Activated CD4-positive, alpha-beta T cell treated with anti-CD3 and anti-CD28 coated beads, Interleukin-2, amount 10 ng/mL, durations not matched to agents 7 days and 5 days (primary cell): ENCODE measurements around the gene C17orf78. TPM values are rescaled to one million over a fixed set of nuclear protein-coding genes. Genes with fewer than 3 reads are reported as not detected.
"Not testable (repeated sequence)": the region's sequence is repeated elsewhere in the genome, so short reads cannot be mapped to it uniquely, and the experiment has no call there.

Experiments used
- CTCF ChIA-PET: fragments of 350-600 bp; sonication (Branson Sonifier 250); formaldehyde crosslinking; loops from one replicate; lab custom pipeline; 2021; ENCODE audit warnings: antibody characterized with exemption; lab: Charles Lee
- POLR2A ChIA-PET: fragments of 350-600 bp; sonication (Branson Sonifier 250); formaldehyde crosslinking; loops from one replicate; lab custom pipeline; 2021; ENCODE audit warnings: antibody characterized with exemption; lab: Charles Lee
- DNase-seq: peaks from one replicate; pipeline ENCODE4 v3.0.0-alpha.2; 2020
- H3K27ac Mint-ChIP-seq: one replicate; pipeline ENCODE4 v1.8.0; 2021; ENCODE audit warnings: mild to moderate bottlenecking, moderate library complexity, mixed read lengths
- H3K27me3 Mint-ChIP-seq: one replicate; pipeline ENCODE4 v1.8.0; 2021; ENCODE audit warnings: mixed read lengths
- H3K36me3 Mint-ChIP-seq: one replicate; pipeline ENCODE4 v1.8.0; 2021; ENCODE audit warnings: low read depth, mixed read lengths
- H3K4me1 Mint-ChIP-seq: one replicate; pipeline ENCODE4 v1.8.0; 2021; ENCODE audit warnings: mixed read lengths
- H3K4me3 Mint-ChIP-seq: one replicate; pipeline ENCODE4 v1.8.0; 2021; ENCODE audit warnings: mild to moderate bottlenecking, moderate library complexity, mixed read lengths
- H3K9me3 Mint-ChIP-seq: one replicate; pipeline ENCODE4 v1.8.0; 2021; ENCODE audit warnings: mixed read lengths
- total RNA-seq, 2 experiments: library from RNA; stranded (reverse); gene quantifications; one replicate each; pipeline ENCODE4 v1.2.3, GENCODE V29; 2021

Gene C17orf78
- total RNA-seq, 2 experiments from 2014 or later = not detected

GRCh38 chr17:37417852-37418251, 42.1 kb downstream of the C17orf78 start:
- POLR2A ChIA-PET = no interaction called here
- no peaks in the 10 kb centered on the region for H3K27me3 Mint-ChIP-seq
- H3K9me3 Mint-ChIP-seq = no peaks in the 10 kb centered on the region
- CTCF ChIA-PET = interaction anchor here (0.6 to 0.9 kb wide), 4 partner anchors 12 to 835 kb away, joined by 3 to 4 read pairs (median 3); no protein-coding TSS in a partner anchor
- no peak overlapping the region for H3K27ac Mint-ChIP-seq
- DNase-seq = no peak
- H3K36me3 Mint-ChIP-seq = peaks cover 36% of the 10 kb centered on the region
- peaks cover 5% of the 10 kb centered on the region for H3K4me1 Mint-ChIP-seq
- H3K4me3 Mint-ChIP-seq = no peak overlapping the region

DNA sequence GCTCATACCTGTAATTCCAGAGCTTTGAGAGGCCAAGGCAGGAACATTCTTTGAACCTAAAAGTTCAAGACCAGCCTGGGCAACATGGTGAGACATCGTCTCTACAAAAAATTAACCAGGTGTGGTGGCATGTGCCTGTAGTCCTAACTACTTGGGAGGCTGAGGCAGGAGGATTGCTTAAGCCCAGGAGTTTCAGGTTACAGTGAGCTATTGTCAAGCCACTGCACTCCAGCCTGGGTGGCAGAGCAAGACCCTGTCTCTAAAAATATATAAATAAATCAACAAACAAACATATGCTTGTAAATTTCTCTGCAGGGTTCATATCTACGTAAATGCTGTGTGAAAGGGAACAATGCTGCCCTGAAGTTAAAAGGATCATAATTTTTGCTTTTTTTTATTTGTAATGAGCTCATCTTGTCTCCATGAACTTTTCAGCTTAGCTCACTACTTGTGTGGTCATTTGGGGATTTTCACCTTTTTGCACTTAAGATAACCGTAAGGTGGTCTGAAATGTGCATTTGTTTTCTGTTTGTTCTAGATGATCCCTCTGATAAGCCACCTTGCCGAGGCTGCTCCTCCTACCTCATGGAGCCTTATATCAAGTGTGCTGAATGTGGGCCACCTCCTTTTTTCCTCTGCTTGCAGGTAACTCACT, 47.3 kb downstream of the C17orf78 start:
- ChIA-PET CTCF (interaction anchor here (1.5 kb wide), 1 partner anchor 20 kb away, joined by 3 read pairs; no protein-coding TSS in a partner anchor), POLR2A (interaction anchor here (0.6 kb wide), 1 partner anchor 86 kb away, joined by 4 read pairs; no protein-coding TSS in a partner anchor)
- Mint-ChIP-seq H3K9me3 (no peaks in the 10 kb centered on the region), H3K4me3 (no peak overlapping the region), H3K4me1 (peaks cover 11% of the 10 kb centered on the region), H3K36me3 (peaks cover 31% of the 10 kb centered on the region), H3K27ac (no peak overlapping the region), H3K27me3 (no peaks in the 10 kb centered on the region)
- no peak for DNase-seq

DNA sequence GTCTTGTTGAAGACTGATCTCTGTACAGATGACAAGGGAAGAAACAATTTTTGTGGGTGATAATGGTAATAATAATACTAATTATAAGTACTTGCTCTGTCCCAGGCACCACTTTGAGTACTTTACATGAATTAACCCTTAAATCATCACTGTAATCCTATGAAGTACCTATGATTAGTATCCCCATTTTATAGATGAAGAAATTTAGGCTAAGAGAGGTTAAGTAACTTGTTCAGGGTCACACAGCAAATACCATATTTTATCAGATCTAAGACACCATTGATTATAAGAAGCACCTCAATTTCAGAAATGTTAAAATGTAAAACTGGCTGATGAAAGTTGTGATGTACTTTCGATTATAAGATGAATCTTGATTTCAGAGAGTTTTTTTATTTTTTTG, 49.5 kb downstream of the C17orf78 start:
- Mint-ChIP-seq H3K9me3 (no peaks in the 10 kb centered on the region), H3K36me3 (peaks cover 41% of the 10 kb centered on the region), H3K27me3 (no peaks in the 10 kb centered on the region), H3K27ac (no peak overlapping the region), H3K4me3 (no peak overlapping the region), H3K4me1 (peaks cover 28% of the 10 kb centered on the region)
- no peak for DNase-seq
- ChIA-PET CTCF (interaction anchor here (1.2 kb wide), 1 partner anchor 15 kb away, joined by 3 read pairs; no protein-coding TSS in a partner anchor), POLR2A (no interaction called here)

DNA sequence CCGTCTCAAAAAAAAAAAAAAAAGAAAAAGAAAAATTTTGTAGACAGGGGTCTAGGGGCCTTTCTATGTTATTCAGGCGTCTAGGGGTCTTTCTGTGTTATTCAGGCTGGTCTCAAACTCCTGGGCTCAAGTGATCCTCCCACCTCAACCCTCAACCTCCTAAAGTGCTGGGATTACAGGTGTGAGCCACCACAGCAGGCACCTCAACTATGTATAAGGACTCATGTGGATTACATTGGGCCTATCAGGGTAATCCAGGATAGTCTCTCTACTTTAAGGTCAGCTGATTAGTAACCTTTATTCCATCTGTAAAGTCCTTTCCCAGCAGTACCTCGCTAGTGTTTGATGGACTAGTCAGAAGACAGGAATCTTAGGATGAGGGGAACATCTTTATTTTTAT, 53.3 kb downstream of the C17orf78 start:
- DNase-seq = no peak
- Mint-ChIP-seq H3K4me1 (peaks cover 41% of the 10 kb centered on the region), H3K27me3 (no peaks in the 10 kb centered on the region), H3K4me3 (no peak overlapping the region), H3K36me3 (peaks cover 45% of the 10 kb centered on the region), H3K9me3 (no peaks in the 10 kb centered on the region), H3K27ac (no peak overlapping the region)
- CTCF ChIA-PET = interaction anchor here (1.3 kb wide), 1 partner anchor 8 kb away, joined by 3 read pairs; no protein-coding TSS in a partner anchor
- POLR2A ChIA-PET = no interaction called here

GRCh38 chr17:37429453-37429852, 53.7 kb downstream of the C17orf78 start:
- Mint-ChIP-seq H3K4me1 (peaks cover 41% of the 10 kb centered on the region), H3K27me3 (no peaks in the 10 kb centered on the region), H3K36me3 (peaks cover 49% of the 10 kb centered on the region), H3K4me3 (no peak overlapping the region), H3K27ac (peak overlapping the region; percentile 87), H3K9me3 (no peaks in the 10 kb centered on the region)
- no peak for DNase-seq
- CTCF ChIA-PET = interaction anchor here (0.8 to 1.7 kb wide), 7 partner anchors 8 to 56 kb away, joined by 3 to 5 read pairs (median 3); no protein-coding TSS in a partner anchor
- POLR2A ChIA-PET = interaction anchor here (1.1 kb wide), 1 partner anchor 22 kb away, joined by 4 read pairs; the partner anchor contains the start of genes ACACA and TADA2A

GRCh38 chr17:37430051-37430627, 54.4 kb downstream of the C17orf78 start:
- Mint-ChIP-seq H3K27me3 (no peaks in the 10 kb centered on the region), H3K9me3 (no peaks in the 10 kb centered on the region), H3K36me3 (peaks cover 47% of the 10 kb centered on the region), H3K4me3 (peak overlapping the region; percentile 26), H3K4me1 (peaks cover 41% of the 10 kb centered on the region), H3K27ac (peak overlapping the region; percentile 87)
- POLR2A ChIA-PET = interaction anchor here (1.1 kb wide), 1 partner anchor 23 kb away, joined by 4 read pairs; the partner anchor contains the start of genes ACACA and TADA2A
- DNase-seq = no peak
- CTCF ChIA-PET = interaction anchor here (0.6 to 1.7 kb wide), 11 partner anchors 8 to 350 kb away, joined by 3 to 5 read pairs (median 3); partner anchors contain the start of gene C17orf78

- Mint-ChIP-seq H3K4me3 (no peak overlapping the region), H3K36me3 (peaks cover 40% of the 10 kb centered on the region), H3K27ac (no peak overlapping the region), H3K9me3 (no peaks in the 10 kb centered on the region), H3K4me1 (peaks cover 38% of the 10 kb centered on the region), H3K27me3 (no peaks in the 10 kb centered on the region)
- ChIA-PET POLR2A (no interaction called here), CTCF (interaction anchor here (0.6 to 1.3 kb wide), 3 partner anchors 11 to 143 kb away, joined by 3 read pairs; no protein-coding TSS in a partner anchor)
- DNase-seq = no peak
Observed at GRCh38 chr17:37432671-37433070, 56.9 kb downstream of the C17orf78 start.

GRCh38 chr17:37438141-37438540, 62.4 kb downstream of the C17orf78 start:
- CTCF ChIA-PET = interaction anchor here (0.6 to 1.5 kb wide), 4 partner anchors 8 to 53 kb away, joined by 3 to 5 read pairs (median 4); no protein-coding TSS in a partner anchor
- no peak for DNase-seq
- no peaks in the 10 kb centered on the region for H3K9me3 Mint-ChIP-seq
- H3K4me1 Mint-ChIP-seq = peaks cover 8% of the 10 kb centered on the region
- POLR2A ChIA-PET = interaction anchor here (0.6 kb wide), 1 partner anchor 56 kb away, joined by 3 read pairs; no protein-coding TSS in a partner anchor
- peaks cover 47% of the 10 kb centered on the region for H3K36me3 Mint-ChIP-seq
- H3K27me3 Mint-ChIP-seq = no peaks in the 10 kb centered on the region
- no peak overlapping the region for H3K27ac Mint-ChIP-seq
- H3K4me3 Mint-ChIP-seq = no peak overlapping the region

- H3K27me3 Mint-ChIP-seq = no peaks in the 10 kb centered on the region
- CTCF ChIA-PET = interaction anchor here (0.7 to 1.1 kb wide), 2 partner anchors 9 to 16 kb away, joined by 3 to 5 read pairs; no protein-coding TSS in a partner anchor
- no peaks in the 10 kb centered on the region for H3K9me3 Mint-ChIP-seq
- POLR2A ChIA-PET = no interaction called here
- H3K27ac Mint-ChIP-seq = no peak overlapping the region
- H3K4me1 Mint-ChIP-seq = peaks cover 8% of the 10 kb centered on the region
- no peak for DNase-seq
- H3K4me3 Mint-ChIP-seq = no peak overlapping the region
- peaks cover 49% of the 10 kb centered on the region for H3K36me3 Mint-ChIP-seq
Observed at GRCh38 chr17:37440424-37440823, 64.6 kb downstream of the C17orf78 start.

GRCh38 chr17:37441369-37442014, 65.7 kb downstream of the C17orf78 start:
- H3K27me3 Mint-ChIP-seq, H3K4me1 Mint-ChIP-seq, H3K4me3 Mint-ChIP-seq, DNase-seq, POLR2A ChIA-PET, H3K9me3 Mint-ChIP-seq: not testable (repeated sequence)
- CTCF ChIA-PET = interaction anchor here (1.1 kb wide), 1 partner anchor 10 kb away, joined by 5 read pairs; no protein-coding TSS in a partner anchor
- peak overlapping the region; percentile 25 for H3K27ac Mint-ChIP-seq
- H3K36me3 Mint-ChIP-seq = peaks cover 49% of the 10 kb centered on the region
